AG10803 (cell line): ENCODE results near the gene NDUFAF4.

Experiments used
- DNase-seq: peaks from one replicate; pipeline ENCODE4 v3.0.0; 2010; ENCODE audit warnings: low read depth
- H3K4me3 ChIP-seq: 2 replicates; pipeline ENCODE4 v1.5.1; 2011; ENCODE audit warnings: mild to moderate bottlenecking, low read length, control low read depth
- TF ChIP-seq, protein P1 (sequence below): conservative IDR thresholded peaks from 2 replicates; pipeline ENCODE4 v1.5.1; 2011; ENCODE audit warnings: mild to moderate bottlenecking, low read length, control low read depth, inconsistent platforms

Gene NDUFAF4

DNA sequence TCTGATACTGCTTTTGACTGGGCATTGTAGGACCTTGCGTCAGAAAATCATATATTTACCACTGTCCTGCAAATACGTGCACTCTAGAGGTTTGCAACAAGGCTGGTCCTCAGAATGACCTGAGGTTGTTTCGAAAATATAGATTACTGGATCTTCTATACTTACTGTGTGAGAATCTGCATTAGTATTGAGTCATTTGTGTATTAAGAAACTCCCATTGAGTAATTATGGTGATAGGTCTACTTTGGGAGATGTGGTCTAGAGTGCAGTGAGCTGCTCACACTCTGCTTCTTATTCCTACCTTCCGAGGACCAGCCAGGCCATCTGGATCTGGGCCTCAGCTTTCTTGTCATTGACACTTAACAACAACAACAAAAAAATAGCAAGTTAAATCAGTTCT lies 36.4 kb upstream of the NDUFAF4 start:
- H3K4me3 ChIP-seq, result no peak overlapping the region
- no peak for DNase-seq
- TF ChIP-seq, protein P1, sequence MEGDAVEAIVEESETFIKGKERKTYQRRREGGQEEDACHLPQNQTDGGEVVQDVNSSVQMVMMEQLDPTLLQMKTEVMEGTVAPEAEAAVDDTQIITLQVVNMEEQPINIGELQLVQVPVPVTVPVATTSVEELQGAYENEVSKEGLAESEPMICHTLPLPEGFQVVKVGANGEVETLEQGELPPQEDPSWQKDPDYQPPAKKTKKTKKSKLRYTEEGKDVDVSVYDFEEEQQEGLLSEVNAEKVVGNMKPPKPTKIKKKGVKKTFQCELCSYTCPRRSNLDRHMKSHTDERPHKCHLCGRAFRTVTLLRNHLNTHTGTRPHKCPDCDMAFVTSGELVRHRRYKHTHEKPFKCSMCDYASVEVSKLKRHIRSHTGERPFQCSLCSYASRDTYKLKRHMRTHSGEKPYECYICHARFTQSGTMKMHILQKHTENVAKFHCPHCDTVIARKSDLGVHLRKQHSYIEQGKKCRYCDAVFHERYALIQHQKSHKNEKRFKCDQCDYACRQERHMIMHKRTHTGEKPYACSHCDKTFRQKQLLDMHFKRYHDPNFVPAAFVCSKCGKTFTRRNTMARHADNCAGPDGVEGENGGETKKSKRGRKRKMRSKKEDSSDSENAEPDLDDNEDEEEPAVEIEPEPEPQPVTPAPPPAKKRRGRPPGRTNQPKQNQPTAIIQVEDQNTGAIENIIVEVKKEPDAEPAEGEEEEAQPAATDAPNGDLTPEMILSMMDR, result no peak

DNA sequence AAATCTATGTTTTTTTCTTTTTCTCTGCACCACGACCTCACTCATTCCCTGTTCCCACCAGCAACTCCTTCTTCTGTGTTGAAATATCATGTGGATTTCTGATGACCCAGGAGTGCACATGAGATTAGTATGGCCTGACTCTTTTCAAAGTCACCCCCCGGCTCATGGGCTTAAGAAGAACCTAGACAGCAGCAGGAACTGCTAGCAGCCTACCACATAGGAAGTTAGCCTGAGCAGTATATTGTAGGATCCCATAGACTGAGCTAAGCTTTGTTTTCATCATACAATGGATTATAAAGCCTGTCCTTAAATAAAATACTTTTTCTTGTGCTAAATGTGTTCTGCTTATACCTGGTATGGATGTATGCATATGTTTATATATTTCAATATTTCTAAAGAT lies 33.5 kb upstream of the NDUFAF4 start:
- no peak for DNase-seq
- TF ChIP-seq, protein P1, result no peak
- no peak overlapping the region for H3K4me3 ChIP-seq

DNA sequence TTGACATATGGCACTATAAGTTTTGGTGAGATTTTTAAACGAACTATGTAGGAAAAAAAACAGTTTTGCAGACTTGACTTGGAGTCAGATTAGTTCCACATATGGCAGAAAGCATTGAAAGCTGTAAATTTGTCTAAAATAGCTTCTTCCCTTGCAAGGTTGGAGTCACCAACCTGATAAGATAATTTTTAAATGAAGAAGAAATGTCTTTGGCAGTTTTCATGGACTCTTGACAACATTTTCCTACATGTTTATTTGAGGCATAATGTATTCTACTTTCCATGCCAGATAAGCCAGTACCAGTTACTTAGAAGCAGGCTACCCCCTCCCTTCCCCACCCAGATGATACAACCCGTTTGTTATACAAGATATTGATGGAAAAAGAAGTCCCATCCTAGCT lies 32.0 kb upstream of the NDUFAF4 start:
- no peak overlapping the region for H3K4me3 ChIP-seq
- no peak for DNase-seq
- TF ChIP-seq, protein P1, result no peak

DNA sequence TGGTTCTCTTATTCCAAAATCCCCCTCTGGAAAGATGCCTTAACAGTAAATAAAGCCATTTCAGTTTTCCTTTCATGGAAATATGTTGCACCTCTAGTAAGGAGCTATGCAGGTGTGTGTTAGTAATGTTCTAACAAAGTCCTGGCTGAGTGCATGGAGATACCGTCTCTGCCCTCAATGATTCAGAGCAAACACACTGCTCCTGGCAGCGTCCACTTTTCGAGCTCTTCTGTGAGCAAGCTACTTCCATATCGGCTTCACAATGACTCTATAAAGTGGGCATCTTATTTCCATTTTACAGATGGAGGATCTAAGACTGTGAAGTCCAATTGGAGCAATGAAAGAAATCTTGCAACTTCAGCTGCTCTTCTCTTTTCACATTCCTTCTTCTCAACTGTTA lies 30.0 kb upstream of the NDUFAF4 start:
- H3K4me3 ChIP-seq, result no peak overlapping the region
- TF ChIP-seq, protein P1, result no peak
- no peak for DNase-seq

DNA sequence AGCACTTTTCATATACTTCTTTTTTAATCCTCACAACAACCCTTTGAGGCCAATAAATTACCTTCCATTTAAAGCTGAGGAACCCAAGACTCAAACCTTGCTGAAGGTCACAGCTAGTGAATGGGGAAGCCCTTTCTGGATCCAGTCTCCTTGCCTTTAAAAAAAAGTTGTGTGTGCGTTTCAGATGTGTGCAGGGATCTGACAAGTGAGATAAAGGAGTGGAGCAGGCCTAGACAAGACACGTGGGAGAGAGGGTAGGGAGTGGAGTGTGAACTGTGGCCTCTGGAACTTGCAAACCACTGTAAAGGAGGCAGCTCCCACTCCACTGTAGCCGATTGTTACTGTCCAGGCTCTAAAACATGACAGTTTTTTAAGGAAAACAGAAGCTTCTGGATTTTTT lies 28.7 kb upstream of the NDUFAF4 start:
- H3K4me3 ChIP-seq, result no peak overlapping the region

DNA sequence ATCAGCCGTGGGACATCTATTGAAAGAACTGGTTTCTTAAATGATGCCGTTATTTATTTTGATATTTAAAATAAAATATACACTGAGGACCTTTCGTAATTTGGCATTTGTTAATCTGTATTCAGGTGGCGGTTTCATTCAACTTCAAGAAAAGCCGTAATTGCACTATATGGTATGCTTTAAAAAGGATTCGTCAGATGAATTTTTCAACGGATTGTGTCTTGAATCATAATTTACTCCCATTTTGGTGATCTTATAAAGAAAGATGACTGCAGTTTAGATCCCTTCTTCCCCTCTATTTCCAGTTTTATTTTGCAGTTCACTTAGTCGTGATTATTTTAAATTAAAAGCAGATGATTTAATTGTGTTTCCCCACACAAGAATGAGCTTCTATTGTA lies 27.6 kb upstream of the NDUFAF4 start:
- TF ChIP-seq, protein P1, result no peak
- no peak overlapping the region for H3K4me3 ChIP-seq
- no peak for DNase-seq

More for the DNA sequence above, 28.7 kb upstream of the NDUFAF4 start:
- no peak for DNase-seq
- TF ChIP-seq, protein P1, result no peak

DNA sequence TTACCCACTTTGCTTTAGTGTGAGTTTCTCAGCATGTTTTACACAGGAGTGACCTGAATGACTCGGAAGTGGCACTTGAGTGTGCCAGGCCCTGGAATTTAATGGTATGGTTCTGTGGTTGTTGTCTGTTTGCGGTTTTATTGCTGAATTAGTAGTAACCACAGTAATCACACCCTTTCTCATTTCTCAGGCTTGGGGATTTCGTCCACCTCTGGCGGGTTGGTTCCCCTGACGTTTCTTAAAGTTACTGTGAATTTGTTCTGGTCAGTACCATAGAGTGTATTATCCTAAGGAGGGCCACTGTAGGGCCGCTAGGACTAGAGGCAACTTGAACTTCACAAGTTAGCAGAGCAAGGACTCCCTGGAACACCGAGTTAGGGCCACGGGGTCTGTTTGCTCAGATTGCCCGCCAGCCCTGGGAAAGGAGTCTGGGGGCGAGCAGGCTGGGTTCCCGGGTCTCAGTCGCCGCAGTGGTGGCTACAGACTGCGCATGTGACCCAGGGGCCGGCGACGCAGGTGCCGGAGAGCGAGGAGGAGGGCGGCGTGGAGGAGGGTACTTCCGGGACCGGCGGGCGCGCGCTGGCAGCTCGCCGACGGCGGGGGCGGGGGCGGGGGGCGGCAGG lies 26.3 kb upstream of the NDUFAF4 start:
- TF ChIP-seq, protein P1, result no peak
- H3K4me3 ChIP-seq, result peak overlapping the region; percentile 51
- DNase-seq, result no peak
